Measurements from ENCODE around the gene PGAP2.
"Not testable (repeated sequence)": the region's sequence is repeated elsewhere in the genome, so short reads cannot be mapped to it uniquely, and the experiment has no call there.

DNA sequence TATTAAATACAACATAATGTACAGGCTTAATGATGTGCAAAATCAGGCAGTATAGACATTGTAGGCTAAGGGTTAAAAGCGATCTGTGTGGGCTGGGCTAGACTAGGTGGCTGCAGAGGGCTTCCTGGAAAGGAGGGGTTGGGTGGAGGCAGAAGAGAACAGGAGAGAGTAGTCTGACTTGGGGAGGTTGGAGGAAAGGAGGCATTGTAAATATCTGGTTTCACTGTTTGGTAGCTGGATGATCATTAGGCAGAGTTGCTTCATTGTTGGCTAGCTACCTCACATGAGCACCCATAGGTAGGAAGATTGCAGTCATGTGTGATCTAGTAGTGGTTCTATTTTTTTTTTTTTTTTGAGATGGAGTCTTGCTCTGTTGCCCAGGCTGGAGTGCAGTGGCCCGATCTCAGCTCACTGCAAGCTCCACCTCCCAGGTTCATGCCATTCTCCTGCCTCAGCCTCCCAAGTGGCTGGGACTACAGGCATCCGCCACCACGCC, 52.6 kb downstream of the PGAP2 start:
- TF ChIP-seq, protein P1, sequence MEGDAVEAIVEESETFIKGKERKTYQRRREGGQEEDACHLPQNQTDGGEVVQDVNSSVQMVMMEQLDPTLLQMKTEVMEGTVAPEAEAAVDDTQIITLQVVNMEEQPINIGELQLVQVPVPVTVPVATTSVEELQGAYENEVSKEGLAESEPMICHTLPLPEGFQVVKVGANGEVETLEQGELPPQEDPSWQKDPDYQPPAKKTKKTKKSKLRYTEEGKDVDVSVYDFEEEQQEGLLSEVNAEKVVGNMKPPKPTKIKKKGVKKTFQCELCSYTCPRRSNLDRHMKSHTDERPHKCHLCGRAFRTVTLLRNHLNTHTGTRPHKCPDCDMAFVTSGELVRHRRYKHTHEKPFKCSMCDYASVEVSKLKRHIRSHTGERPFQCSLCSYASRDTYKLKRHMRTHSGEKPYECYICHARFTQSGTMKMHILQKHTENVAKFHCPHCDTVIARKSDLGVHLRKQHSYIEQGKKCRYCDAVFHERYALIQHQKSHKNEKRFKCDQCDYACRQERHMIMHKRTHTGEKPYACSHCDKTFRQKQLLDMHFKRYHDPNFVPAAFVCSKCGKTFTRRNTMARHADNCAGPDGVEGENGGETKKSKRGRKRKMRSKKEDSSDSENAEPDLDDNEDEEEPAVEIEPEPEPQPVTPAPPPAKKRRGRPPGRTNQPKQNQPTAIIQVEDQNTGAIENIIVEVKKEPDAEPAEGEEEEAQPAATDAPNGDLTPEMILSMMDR (IDR thresholded peaks at IDR 0.05; ENCODE audit: low read length) = not testable (repeated sequence)
- not testable (repeated sequence) for TF ChIP-seq EZH2 (optimal IDR thresholded peaks at IDR 0.05; ENCODE audit: low read depth, low read length); EZH2phosphoT487 (IDR thresholded peaks at IDR 0.05; ENCODE audit: low read length)

Data from MM.1S (cell line).